T-helper 22 cell (primary cell): ENCODE results near the gene OTOF.

Source experiments
- DNase-seq: peaks from one replicate; pipeline ENCODE4 v3.0.0-alpha.2; 2020; ENCODE audit warnings: low read depth

The OTOF gene

DNA sequence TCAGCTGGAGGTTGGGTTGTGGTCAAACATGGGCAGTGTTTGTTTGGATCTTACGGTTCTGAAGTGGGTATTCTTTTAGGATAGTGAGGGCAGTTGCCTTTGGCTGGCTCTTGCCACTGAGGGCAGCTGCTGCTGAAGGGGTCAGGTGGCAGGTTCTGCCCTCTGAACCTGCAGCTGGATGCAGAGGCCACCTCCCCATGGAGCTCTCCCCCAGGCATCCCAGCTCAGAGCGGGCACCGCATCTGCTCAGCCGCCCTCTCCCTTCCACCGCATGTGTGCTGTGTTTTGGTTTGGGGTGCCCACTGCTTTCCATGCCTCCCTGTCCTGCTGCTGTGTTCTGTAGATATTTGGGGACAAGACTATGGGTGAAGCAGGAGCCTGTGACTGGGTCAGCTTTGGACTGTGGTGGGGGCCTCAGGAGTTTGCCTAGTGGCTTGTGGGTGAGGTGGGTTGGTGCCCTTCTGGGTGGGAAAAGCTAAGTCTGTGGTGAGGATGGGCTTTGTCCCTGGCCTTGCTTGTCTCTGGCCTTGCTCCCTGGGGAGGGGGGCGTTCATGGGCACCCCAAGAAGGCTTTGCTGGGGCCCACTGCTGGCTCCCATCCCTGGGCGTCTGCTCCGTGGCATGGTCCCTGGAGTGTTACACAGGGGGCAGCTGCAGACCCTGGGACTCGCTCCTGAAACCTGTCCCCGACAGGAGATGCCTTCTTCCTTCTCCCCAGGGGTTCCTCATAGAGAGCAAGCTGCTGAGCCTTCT lies 28.5 kb downstream of the OTOF start:
- no peak for DNase-seq

DNA sequence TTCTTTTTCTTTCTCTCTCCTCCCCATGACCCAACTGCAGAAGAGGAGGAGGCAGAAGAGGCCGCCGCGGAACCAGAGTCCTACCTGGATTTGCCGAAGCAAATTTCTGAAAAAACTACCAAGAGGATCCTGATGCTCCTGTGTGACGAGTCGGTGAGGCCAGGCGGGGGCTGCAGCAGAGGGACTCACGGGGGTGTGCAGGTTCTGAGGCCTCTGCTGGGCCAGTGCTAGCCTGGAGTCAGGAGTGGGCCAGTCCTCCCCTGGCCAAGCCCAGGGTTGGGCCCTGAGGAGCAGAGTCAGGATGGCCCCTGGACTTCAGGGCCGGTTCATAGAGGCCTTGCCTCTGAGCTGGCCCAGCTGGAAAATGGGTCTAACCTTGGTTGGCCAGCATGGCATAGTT lies 29.3 kb downstream of the OTOF start:
- no peak for DNase-seq

DNA sequence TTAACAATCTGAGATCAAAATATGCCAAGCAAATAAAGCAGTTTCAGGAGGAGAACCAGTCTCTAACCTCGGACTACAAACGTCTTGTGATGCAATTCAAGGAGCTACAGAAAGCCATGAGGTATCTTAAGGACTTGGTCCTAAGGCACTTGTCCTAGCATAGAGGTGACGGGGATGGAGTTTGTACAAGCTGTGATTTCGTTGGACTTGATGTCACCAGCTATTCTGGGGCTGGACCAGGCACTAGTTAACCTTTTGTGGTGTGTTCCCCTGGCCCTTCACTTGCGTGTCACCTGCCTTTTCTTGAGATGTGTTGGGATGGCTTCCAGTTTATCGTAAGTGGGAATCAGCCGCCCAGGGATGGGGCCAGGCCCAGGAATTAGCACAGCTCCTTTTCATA lies 33.7 kb downstream of the OTOF start:
- no peak for DNase-seq

DNA sequence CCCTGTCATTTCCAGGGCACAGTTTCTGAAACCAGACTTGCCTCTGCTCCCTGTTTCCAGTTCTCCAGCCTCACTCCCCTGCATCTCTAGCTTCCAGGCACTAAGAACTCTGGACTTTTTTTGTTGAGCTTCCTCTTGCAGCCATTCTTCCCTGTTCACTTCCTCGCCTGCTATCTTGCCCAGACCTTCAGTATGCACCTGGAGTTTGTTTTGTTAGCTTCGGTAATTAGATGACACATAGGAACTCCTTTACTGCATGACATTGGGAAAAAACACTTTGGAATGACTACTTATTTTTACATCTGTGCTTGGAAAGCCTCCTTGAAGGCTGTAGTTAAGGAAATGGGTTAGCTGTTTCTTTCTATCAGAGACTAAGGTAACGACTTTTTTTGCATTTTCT lies 35.2 kb downstream of the OTOF start:
- no peak for DNase-seq

DNA sequence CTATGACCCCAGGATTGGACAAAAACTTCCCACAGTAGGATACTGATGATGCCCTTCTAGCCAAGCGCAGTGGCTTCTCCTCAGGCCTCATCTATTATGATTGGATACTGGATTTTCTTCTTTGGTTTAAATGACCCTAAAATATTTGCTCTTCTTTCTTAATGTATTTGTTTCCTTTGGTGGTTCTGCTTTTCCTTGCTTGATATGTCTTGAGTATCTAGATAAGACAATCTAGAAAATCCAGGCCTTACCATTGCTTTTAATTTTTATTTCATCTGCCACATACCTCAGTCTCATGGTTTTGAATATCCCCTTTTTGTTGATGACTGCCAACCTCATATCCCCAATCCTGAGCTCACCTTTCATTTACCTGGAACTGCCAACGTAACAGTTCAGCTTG lies 35.6 kb downstream of the OTOF start:
- DNase-seq, result no peak

DNA sequence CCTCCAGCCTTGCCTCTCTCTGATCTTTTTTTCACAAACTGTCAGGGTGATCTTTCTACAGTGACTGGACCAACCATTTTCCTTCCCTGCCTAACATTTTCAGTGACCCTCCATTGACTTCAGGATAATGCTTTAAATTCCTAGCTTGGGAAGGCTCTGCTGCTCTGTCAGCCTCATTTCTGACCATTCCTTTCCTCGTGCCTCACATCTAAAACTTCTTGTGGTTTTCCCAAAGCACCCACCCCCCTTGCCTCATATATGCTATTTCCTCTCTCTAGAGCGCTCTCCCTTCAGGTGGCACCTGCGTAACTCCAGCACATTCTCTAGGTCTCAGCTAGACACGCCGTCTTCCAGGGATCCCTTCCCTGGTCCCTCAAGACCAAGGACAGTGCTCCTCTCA lies 39.0 kb downstream of the OTOF start:
- no peak for DNase-seq

DNA sequence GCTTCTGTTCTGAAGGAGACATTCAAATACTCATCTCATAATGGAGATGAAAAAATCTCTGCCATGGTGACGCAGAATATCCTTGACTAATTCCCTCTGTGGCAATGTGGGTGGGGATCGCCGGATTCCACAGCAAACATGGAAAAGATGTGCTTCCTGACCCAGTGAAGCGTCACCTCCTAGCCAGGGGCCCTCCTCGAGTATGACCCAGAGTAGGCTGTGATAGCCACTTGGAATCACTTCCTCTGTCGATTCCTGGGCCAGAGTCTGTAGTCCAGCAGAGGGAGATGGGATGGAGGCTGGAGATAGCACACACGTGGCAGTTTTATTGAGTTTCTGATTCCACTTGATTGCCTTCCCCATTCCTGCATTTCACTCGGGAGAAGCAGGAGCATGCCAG lies 39.4 kb downstream of the OTOF start:
- no peak for DNase-seq

DNA sequence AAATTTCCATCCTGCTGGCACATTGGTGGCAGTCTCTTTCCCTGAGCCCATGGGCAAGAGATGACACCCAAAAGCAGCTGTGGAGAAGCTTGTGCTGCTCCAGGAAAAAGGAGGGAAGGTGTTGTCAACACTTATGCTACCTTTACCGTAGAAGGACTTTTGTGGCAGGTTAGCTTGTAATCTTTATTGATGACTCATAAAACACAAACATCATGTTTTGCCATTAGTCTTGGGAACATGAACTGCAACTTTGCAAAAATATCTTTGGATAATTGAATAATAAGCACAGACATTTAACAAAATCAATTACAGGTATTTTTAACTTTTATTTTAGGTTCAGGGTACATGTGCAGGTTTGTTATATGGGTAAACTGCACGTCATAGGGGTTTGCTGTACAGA lies 42.8 kb downstream of the OTOF start:
- no peak for DNase-seq

DNA sequence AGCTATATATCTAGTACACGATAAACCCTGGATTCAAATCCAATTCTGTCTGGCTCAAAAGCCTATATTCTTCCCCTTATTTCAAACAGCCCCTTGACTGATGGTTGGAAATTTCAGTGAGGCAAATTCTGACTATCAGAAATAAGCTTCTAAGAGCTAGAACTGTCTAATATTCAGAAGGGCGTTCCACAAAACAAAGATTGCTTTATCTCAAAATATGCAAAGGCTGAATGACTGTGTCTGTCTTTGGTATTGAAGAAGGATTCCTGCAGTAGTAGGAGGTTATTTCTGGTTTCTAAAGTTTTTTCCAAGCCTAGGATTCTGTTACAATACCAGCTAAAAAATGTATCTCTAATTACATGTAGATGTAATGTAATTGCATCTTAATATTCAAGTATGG lies 45.1 kb downstream of the OTOF start:
- no peak for DNase-seq

DNA sequence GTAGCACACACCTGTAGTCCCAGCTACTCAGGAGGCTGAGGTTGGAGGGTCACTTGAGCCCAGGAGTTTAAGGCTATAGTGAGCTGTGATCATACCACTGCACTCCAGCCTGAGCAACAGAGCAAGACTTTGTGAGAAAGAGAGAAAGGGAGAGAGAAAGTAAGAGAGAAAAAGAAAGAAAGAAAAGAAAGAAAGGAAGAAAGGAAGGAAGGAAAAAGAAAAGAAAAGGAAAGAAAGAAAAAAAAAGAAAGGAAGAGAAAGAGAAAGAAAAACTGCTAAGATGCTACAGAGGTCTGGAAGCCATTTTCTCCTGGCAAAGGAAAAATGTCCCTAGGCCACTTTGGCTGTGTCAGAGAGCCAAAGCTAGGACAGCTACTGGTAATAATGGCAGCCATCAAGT lies 45.6 kb downstream of the OTOF start:
- no peak for DNase-seq

DNA sequence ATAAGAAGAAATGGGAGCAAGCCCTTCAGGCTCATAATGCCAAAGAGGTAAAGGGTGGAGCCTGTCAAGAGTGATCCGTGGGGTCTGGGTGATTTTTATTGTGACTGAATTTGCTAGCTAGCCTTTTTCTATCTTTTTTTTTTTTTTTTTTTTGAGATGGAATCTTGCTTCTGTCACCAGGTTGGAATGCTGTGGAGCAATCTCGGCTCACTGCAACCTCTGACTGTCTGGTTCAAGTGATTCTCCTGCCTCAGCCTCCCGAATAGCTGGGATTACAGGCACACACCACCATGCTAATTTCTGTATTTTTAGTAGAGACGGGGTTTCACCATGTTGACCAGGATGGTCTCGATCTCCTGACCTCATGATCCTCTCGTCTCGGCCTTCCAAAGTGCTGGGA lies 47.1 kb downstream of the OTOF start:
- DNase-seq, result no peak

DNA sequence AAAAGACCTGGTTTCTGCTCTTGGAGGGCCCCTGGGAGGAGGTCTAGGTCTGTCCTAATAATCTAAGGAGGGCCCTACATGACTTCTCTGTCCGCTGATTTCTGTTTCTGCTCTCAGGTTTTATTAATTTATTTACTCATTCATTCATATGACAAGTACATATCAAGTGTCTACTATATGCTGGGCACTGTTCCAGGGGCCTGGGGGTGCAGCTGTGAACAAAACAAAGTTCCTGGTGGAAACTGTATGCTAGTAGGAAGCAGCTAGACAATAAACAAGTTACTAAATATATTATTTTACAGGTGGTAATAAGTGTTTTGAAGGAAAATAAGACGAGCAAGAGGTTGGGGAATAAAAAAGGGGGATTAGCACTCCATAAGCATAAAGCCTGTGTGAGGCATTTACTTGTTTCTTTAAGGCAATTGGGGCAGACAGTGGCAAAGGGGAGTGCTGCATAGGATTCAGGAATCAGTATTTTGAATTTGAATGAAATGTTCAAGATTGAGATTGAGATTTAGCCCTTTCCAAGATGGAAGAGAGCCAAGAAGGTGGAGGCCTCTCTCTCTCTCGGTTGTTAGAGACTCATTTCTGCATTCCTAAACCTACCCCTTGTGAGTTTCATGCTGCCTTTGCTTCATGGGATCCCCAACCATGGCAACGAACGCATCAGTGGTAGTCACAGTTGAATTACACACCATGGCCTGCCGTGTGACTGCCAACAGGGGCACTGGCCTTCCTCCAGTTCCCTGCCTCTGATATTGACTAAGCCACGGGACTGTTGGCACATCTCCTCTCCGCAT lies 47.9 kb downstream of the OTOF start:
- no peak for DNase-seq

DNA sequence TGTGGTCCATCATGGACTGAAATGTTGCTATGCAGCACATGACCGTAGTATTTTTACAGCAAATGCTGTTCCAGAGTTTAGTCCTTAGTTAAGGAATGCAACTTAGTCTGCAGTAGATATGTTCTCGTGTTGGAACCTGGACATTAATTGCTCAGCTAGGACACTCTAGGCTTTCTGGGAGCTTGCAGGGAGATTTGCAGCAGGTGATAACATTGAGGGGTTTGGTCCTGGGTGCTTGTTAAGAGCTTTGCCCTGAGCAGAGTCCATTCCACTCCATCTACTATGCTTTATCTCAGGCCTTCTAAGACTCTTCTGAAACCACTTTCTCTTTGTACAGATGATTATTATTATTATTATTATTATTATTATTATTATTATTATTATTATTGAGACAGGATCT lies 49.1 kb downstream of the OTOF start:
- DNase-seq, result no peak

DNA sequence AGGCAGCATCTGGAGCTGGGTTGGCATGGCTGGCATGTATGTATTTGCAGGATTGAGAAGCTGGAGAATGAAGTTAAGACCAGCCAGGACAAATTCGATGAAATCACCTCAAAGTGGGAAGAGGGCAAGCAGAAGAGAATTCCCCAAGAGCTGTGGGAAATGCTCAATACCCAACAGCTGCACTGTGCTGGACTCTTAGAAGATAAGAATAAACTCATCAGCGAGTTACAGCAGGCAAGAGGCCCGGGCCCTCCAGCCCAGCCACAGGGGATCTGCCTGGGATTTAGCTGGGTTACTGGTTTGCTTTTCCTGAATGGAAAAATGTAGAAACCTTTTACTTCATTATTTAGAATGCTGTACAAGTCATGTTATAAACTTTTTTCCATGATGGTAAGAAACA lies 53.7 kb downstream of the OTOF start:
- DNase-seq, result no peak

DNA sequence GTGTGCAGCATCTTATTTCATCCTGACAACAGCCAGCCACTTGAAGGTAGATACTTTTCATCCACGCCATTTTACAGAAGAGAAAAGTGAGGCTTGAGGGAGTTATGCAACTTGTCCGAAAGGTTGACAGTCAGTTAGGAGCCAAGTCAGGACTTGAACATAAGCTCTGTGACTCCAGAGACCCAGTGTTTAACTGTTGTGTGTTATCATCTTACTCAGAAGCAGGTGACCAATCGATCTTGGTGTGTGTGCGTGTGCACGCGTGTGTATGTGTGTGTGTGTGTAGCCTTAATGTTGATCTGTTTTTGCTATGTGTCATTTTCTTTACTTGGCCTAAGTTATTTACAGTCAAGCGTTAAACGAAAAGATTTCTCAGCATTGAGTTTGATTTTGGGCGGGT lies 54.2 kb downstream of the OTOF start:
- no peak for DNase-seq

DNA sequence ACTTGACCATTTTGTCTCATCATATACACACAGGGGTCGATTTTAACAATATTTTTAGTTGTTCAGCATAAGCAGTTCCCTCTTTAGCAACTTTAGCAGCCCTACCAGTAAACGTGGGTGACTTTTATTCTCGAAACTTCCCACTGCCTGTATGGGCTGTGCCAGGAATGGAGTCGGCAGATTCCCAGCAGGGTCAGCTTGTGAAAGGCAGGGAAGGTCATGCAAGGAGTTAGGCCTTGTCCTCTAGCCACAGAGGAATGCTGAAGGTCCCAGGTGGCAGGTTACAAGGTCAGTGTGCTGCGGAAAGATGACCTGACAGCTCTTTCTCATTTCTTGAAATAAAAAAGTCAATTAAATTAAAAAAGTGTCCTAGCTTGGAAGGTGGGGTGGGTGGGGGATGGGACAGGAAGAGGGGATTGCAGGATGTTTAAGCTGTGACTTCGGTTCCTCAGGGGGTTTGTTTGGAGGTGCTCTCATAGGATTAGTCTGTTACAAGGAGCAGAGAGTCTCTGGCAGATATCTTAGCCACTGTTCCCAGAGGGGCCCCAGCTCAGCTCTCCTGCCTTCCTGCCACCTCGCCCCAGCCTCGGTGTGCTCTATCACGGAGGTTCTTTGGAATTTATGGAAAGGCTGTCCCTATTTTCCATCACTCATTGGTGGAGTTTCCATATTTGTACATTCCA lies 54.8 kb downstream of the OTOF start:
- DNase-seq, result no peak

DNA sequence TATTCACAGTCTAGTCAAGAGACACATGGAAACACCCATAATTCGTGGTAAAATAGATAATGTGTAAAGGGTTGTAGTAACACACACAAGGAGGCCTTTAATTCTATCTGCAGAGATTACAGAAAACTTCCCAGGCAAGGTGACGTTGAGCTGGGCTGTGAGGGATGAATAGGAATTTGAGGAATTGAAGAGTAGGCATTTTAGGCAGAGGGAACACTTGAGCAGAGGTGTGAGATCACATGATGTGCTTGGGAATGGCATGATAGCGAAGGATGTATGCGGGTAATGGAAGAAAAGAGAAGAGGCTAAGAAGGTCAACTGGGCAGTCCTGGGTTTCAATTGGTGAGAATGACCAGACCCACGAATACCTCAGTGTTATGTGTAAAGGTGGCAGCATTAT lies 56.0 kb downstream of the OTOF start:
- DNase-seq, result no peak

DNA sequence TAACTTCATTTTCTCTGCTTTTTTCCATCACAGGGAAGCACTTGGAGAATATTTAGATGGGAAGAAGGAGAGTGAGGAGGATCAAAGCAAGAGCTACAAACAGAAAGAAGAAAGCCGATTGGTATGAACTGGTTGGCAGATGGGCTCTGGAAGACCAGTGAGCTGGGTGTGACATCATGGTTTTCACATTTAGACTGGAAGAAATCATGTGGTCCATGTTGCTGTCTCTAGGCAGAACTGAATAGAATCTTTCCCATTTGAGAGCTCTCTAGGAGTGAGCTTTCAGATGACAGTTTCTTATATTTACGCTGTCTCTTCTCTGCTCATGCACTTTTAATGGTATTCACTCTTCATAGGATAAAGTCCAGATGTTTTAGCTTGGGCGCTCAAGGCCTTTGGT lies 63.6 kb downstream of the OTOF start:
- DNase-seq, result no peak

DNA sequence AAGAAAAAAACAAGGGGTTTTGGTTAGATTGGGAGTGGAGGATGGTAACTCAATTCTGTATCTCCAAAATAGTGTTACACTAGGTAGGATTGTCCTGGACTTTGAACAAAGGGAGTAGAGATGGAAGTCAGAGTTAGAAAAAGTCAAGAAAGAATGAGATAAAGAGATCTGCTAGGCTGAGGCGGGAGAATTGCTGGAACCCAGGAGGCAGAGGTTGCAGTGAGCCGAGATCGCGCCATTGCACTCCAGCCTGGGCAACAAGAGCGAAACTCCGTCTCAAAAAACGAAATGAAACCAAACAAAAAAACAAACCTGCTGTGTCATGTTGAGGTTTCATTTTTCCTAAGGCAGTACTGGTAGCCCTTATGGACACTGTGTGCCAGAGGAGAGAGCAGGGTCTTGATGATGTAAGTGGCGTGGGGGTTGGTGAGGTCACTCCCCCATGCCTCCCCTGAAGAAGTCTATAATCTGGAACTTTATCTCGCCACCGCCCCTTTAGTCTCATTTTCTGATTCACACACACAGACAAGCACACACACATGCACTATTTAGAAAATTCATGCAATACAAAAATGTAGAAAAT lies 65.7 kb downstream of the OTOF start:
- no peak for DNase-seq

DNA sequence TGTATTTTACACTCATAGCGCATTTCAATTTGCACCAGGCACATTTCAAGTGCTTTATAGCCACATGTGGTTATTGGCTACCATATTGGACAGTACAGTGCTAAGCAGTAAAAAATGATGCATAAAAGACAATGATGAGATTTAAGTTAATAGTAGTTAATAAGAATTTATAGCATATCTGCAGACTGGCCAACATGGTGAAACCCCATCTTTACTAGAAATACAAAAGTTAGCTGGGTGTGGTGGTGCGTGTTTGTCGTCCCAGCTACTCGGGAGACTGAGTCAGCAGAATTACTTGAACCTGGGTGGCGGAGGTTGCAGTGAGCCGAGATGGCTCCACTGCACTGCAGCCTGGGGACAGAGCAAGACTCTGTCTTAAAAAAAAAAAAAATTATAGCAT lies 66.5 kb downstream of the OTOF start:
- DNase-seq, result no peak

DNA sequence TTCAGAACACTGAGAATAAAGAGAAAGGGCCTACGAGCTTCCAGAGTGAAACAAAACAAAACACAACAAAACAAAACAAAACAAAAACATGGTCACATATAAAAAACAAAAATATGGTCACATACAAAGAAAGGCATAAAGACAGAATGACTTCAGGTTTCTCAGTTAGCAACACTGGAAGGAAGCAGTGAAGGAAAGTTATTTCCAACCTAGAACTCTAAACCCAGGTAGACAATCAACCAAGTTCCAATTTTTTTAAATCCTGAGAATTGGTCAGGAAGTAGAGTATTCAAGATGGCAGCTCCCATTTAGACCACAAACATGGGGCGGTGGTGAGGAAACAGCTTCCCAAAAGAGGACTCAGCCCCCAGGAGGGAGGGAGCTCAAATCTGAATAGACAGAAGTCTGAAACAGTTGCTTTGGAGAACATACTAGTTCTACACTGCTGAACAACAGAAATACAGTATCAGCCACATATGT lies 67.1 kb downstream of the OTOF start:
- no peak for DNase-seq

DNA sequence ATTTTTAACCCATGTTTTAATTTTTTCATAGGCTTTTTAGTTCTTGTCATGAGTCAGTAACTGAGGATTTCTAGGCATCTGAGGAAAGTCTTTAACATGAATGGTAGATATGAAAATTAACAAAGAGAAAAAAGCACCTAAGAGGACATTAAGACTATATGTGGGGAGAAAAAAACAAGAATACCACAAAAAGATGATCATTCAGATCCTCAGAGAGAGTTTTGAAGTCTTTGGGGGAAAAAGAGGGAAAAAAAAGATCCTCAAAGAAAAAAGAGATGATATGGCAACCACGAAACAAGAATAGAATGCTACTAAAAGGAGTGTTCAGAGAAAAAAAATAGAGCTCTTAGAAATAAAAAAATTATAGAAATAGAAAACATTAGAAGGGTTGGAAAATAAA lies 68.1 kb downstream of the OTOF start:
- DNase-seq, result no peak

DNA sequence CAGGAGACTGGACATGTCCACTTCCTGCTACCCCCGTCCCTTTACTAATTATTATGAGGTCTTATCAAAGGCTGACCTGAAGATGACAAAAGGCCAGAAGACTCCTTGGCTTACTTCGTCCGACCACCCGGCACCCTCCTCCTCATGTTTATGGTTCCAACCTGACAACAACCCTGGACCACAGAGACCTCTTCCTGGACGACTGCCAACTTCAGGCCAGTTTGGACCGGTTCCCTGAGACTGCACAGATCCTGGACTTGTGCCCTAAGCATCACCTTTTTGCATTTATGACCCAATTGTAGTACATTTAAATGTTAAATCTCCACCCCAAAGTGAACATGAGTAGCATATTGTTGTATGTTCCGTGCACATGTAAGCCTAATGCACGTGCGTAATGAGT lies 70.4 kb downstream of the OTOF start:
- no peak for DNase-seq
